Kidney (tissue), 14 donors: ENCODE data around the gene GNA12. TPM values are rescaled to one million over a fixed set of nuclear protein-coding genes. Genes with fewer than 3 reads are reported as not detected.
A peak's percentile ranks its signal among the peaks of the same experiment; 100 is the strongest.

Source experiments
- DNase-seq, 5 donors: peaks; one replicate each; pipeline ENCODE4 v3.0.0-alpha.2; 2013 to 2020
- FAIRE-seq: peaks from 2 replicates; lab custom pipeline; 2012; peaks lifted over from hg19 to GRCh38; lab: Jason Lieb, UNC
- H3K27ac ChIP-seq, 2 donors: one replicate each; pipeline ENCODE4 v1.7.0; 2013; ENCODE audit warnings: low read depth in 2 of 2, low read length in 2 of 2, inconsistent platforms in 1 of 2
- H3K27me3 ChIP-seq: one replicate; pipeline ENCODE4 v1.7.1; 2013; ENCODE audit warnings: low read length, inconsistent platforms; ENCODE audit not compliant: control insufficient read depth, insufficient read depth
- H3K36me3 ChIP-seq, 3 donors: one replicate each; pipeline versions ENCODE4 v1.7.0 to v1.7.1; 2013; ENCODE audit warnings: low read length in 3 of 3, control low read depth in 1 of 3, inconsistent platforms in 1 of 3; ENCODE audit not compliant: insufficient read depth in 3 of 3, control insufficient read depth in 2 of 3
- H3K4me1 ChIP-seq, 3 donors: one replicate each; pipeline versions ENCODE4 v1.7.0 to v1.7.1; 2013; ENCODE audit warnings: low read length in 3 of 3, inconsistent platforms in 1 of 3, low read depth in 1 of 3; ENCODE audit not compliant: control insufficient read depth in 2 of 3, insufficient read depth in 2 of 3
- H3K4me3 ChIP-seq, 3 donors: one replicate each; pipeline versions ENCODE4 v1.7.0 to v1.8.1; 2013; ENCODE audit warnings: low read length in 3 of 3, control low read depth in 1 of 3, inconsistent platforms in 1 of 3
- H3K9ac ChIP-seq, 3 donors: one replicate each; pipeline versions ENCODE4 v1.7.0 to v1.7.1; 2013; ENCODE audit warnings: low read length in 3 of 3, control low read depth in 1 of 3, inconsistent platforms in 1 of 3
- H3K9me3 ChIP-seq, 3 donors: one replicate each; pipeline versions ENCODE4 v1.7.0 to v1.7.1; 2013; ENCODE audit warnings: low read length in 3 of 3, control low read depth in 1 of 3, inconsistent platforms in 1 of 3; ENCODE audit not compliant: control insufficient read depth in 2 of 3, insufficient read depth in 1 of 3
- CTCF ChIP-seq: IDR thresholded peaks from 3 replicates; pipeline ENCODE4 v1.5.1; 2012; ENCODE audit warnings: mild to moderate bottlenecking, moderate library complexity, borderline replicate concordance; ENCODE audit not compliant: insufficient read depth; ENCODE audit errors: extremely low read depth
- intact Hi-C: fragments of 100-400 bp; cut with DNase I; formaldehyde crosslinking; loops from one replicate; pipeline ENCODE4 v1.11.1; 2022
- polyA plus RNA-seq: library from polyadenylated mRNA; stranded (reverse); fragments of 350-450 nt; fragmentation: Illumina TruSeq; extraction: RNeasy Lipid Tissue Mini Kit (QIAGEN cat#74804); gene quantifications from one replicate; pipeline ENCODE4 v1.2.3, GENCODE V29; 2014; ENCODE audit warnings: low read depth, low replicate concordance; ENCODE audit not compliant: insufficient read depth
- total RNA-seq: library from RNA; stranded (reverse); fragmentation: NEBNext Ultra II Directional; extraction: Animal tissue kit (Norgen Biotek cat#: 25700); gene quantifications from one replicate; pipeline ENCODE4 v1.2.1, GENCODE V29; 2021
- donor health status: control.
- donor health status: control.
- donor health status: control.
- donor health status: control.
- donor health status: control.
- donor health status: DM: yes; HTN: yes; CAD: no.
- donor health status: Normal renal cell carcinoma (clear cell type).

Gene GNA12
- total and polyA plus RNA-seq, 2 donors from 2014 or later: 16.5 to 41.1 TPM

GRCh38 chr7:2823130-2823529 lies 21.0 kb downstream of the GNA12 start:
- intact Hi-C loops: no loop called here
- no peaks in the 10 kb centered on the region for H3K9me3 ChIP-seq
- TF ChIP-seq CTCF: no peak
- FAIRE-seq: no peak
- H3K27ac ChIP-seq: no peak overlapping the region
- H3K27me3 ChIP-seq: no peaks in the 10 kb centered on the region
- H3K9ac ChIP-seq: no peak overlapping the region
- no peaks in the 10 kb centered on the region for H3K36me3 ChIP-seq
- H3K4me1 ChIP-seq: peaks cover 4 to 30% (median 4%) of the 10 kb centered on the region in 3 donors
- DNase-seq: no peak
- H3K4me3 ChIP-seq: no peak overlapping the region

DNA sequence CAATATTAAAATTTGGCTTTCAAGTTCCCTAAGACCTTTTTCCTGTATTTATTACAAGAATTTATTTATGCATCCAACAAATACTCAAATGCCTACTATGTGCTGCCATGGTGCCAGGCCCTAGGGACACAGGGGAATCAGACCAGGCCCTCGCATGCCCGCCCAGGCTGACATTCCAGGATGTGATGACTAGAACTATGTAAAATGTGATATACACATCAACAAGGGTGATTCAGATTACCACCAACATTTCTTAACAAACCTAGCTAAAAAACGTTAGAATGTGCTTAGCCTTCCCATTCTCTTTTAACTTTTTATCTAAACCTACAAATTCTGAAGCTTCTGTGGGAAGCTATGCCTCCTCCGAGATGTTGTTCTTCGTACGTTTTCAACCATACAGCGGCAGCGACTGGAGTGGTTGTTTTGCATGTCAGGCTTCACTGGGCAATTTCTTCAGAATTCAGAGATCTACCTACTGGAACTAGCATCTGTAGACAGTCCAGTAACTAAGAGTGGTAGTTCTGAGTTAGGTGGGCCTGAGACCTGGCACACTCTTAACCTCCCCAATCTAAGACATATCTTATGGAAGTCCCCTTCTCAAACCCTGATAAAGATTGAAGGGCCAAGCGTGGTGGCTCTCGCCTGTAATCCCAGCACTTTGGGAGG lies 22.1 kb downstream of the GNA12 start:
- intact Hi-C loops: no loop called here

DNA sequence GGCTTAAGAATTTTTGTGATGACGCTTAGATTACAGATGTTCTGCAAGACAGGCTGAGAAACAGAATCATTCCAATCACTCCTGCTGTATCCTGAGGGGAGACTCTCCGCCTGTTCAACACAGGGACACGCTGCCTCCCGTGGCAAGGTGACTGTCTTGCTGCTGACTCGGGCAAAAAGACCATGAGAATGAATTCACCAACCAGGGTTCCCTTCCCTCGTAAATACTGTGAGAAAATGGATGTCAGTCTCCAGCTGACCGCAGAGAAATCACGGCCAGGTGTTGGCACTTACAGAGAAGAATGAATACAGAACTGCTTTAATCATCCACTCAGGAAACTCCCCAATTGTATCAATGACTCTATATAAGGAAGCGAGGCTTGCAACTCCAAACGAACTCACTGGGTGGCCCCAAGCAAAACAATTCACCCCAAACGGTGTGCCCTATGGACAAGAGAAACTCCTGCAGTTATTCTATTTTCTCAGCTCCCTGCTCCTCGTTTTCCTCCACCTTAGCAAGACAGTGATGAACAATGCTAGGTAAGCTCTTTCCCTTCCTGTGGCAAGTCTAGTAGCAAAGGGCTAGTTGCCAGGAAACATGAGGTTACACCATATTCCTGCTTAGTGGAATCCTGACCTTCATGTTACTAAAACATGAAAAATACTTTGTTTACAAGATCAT lies 22.8 kb downstream of the GNA12 start:
- H3K27ac ChIP-seq: peak overlapping the region; percentile 8 to 68
- FAIRE-seq (no peak), DNase-seq (peak in 1 of 5 donors; percentile 47)
- peak overlapping the region in 1 of 3 donors; percentile 14 for H3K9ac ChIP-seq
- no peak for TF ChIP-seq CTCF
- intact Hi-C loops: no loop called here
- no peaks in the 10 kb centered on the region for H3K36me3 ChIP-seq
- H3K9me3 ChIP-seq: no peaks in the 10 kb centered on the region
- H3K4me3 ChIP-seq: peak overlapping the region in 1 of 3 donors; percentile 10
- H3K4me1 ChIP-seq: peaks cover 4 to 38% (median 4%) of the 10 kb centered on the region in 3 donors
- H3K27me3 ChIP-seq: no peaks in the 10 kb centered on the region

More for the DNA sequence above, 22.1 kb downstream of the GNA12 start:
- H3K9me3 ChIP-seq: no peaks in the 10 kb centered on the region
- DNase-seq (no peak), FAIRE-seq (no peak)
- H3K27ac ChIP-seq: peak overlapping the region in 1 of 2 donors; percentile 68
- H3K9ac ChIP-seq: no peak overlapping the region
- H3K36me3 ChIP-seq: no peaks in the 10 kb centered on the region
- peaks cover 4 to 38% (median 4%) of the 10 kb centered on the region in 3 donors for H3K4me1 ChIP-seq
- no peak overlapping the region for H3K4me3 ChIP-seq
- TF ChIP-seq CTCF: no peak
- H3K27me3 ChIP-seq: no peaks in the 10 kb centered on the region
